Measurements from ENCODE around the gene GLRA2. TPM values are rescaled to one million over a fixed set of nuclear protein-coding genes. Genes with fewer than 3 reads are reported as not detected.

Gene GLRA2
- polyA plus RNA-seq, 1 donor: 1.0 TPM

GRCh38 chrX:14694611-14695010, 165.3 kb downstream of the GLRA2 start:
- DNase-seq: no peak
- H3K9me3 ChIP-seq (ENCODE audit: control insufficient read depth, low read depth, low read length): no peaks in the 10 kb centered on the region

DNA sequence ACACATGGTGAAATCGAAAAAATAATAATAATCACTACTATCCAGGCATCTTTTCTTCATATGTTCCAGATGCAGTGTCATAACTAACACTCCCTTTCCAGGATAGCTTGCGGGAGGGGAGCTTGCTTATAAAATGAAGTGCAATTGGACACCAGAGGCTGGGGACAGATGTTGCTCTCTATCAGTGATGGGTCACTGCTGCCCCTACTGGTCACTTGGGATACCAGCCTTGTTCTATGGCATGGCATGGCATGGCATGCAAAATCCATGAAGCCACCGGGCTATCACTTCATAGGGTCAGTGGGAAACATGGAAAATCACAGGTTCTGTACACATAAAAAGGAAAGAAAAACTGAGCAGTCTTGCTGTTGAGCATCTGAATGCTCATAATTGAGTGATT, 168.1 kb downstream of the GLRA2 start:
- no peaks in the 10 kb centered on the region for H3K9me3 ChIP-seq (ENCODE audit: control insufficient read depth, low read depth, low read length)
- no peaks in the 10 kb centered on the region for H3K36me3 ChIP-seq (ENCODE audit: control insufficient read depth, insufficient read depth, low read length)
- no peak for DNase-seq
- no peak overlapping the region for H3K4me3 ChIP-seq (ENCODE audit: low read length)
- no peaks in the 10 kb centered on the region for H3K4me1 ChIP-seq (ENCODE audit: control insufficient read depth, insufficient read depth, low read length)
- no CpG with 5 or more reads among the region's 3 CpGs for whole genome bisulfite sequencing (ENCODE audit: insufficient coverage, low lambda C conversion rate)
- no peak overlapping the region for H3K27ac ChIP-seq (ENCODE audit: low read length)
- no peaks in the 10 kb centered on the region for H3K27me3 ChIP-seq (ENCODE audit: control insufficient read depth, insufficient read depth, low read length)

More at GRCh38 chrX:14694611-14695010, 165.3 kb downstream of the GLRA2 start:
- Histone ChIP-seq H3K27ac (ENCODE audit: low read length) (no peak overlapping the region), H3K27me3 (ENCODE audit: control insufficient read depth, insufficient read depth, low read length) (no peaks in the 10 kb centered on the region), H3K4me1 (ENCODE audit: control insufficient read depth, insufficient read depth, low read length) (no peaks in the 10 kb centered on the region), H3K36me3 (ENCODE audit: control insufficient read depth, insufficient read depth, low read length) (no peaks in the 10 kb centered on the region), H3K4me3 (ENCODE audit: low read length) (no peak overlapping the region)
- WGBS (ENCODE audit: insufficient coverage, low lambda C conversion rate): no CpG with 5 or more reads among the region's 2 CpGs

- no peaks in the 10 kb centered on the region for H3K27me3 ChIP-seq (ENCODE audit: control insufficient read depth, insufficient read depth, low read length)
- H3K27ac ChIP-seq (ENCODE audit: low read length): peak overlapping the region; percentile 33
- peak; percentile 31 to 77 for DNase-seq
- 29% methylated on average over 1 of the region's 3 CpGs for WGBS (ENCODE audit: insufficient coverage, low lambda C conversion rate)
- H3K4me1 ChIP-seq (ENCODE audit: control insufficient read depth, insufficient read depth, low read length): no peaks in the 10 kb centered on the region
- H3K9me3 ChIP-seq (ENCODE audit: control insufficient read depth, low read depth, low read length): no peaks in the 10 kb centered on the region
- H3K4me3 ChIP-seq (ENCODE audit: low read length): no peak overlapping the region
- H3K36me3 ChIP-seq (ENCODE audit: control insufficient read depth, insufficient read depth, low read length): no peaks in the 10 kb centered on the region
These were observed 169.5 kb downstream of the GLRA2 start for GRCh38 chrX:14698790-14699189.

DNA sequence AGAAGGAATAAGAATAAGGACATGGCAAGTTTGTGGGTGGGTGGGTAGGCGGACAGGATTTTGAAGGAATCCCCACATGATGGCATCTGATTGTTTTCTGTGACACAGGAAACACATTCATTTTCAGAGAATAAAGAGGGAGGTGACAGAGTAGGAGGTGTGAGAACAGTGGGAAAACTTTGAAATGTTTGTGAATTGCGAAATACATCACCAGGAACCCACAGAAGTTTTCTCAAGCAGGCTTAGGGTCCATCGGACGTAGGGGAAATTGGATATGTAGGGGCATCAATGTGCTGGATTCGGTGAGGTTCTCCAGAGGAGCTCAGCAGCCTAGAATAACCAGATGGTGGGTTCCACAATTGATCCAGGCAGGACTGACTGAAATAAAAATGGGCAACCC, 171.6 kb downstream of the GLRA2 start:
- Histone ChIP-seq H3K27ac (ENCODE audit: low read length) (no peak overlapping the region), H3K4me3 (ENCODE audit: low read length) (no peak overlapping the region), H3K36me3 (ENCODE audit: control insufficient read depth, insufficient read depth, low read length) (no peaks in the 10 kb centered on the region), H3K27me3 (ENCODE audit: control insufficient read depth, insufficient read depth, low read length) (no peaks in the 10 kb centered on the region), H3K9me3 (ENCODE audit: control insufficient read depth, low read depth, low read length) (no peaks in the 10 kb centered on the region), H3K4me1 (ENCODE audit: control insufficient read depth, insufficient read depth, low read length) (no peaks in the 10 kb centered on the region)
- DNase-seq: no peak
- WGBS (ENCODE audit: insufficient coverage, low lambda C conversion rate): no CpG with 5 or more reads among the region's 5 CpGs

DNA sequence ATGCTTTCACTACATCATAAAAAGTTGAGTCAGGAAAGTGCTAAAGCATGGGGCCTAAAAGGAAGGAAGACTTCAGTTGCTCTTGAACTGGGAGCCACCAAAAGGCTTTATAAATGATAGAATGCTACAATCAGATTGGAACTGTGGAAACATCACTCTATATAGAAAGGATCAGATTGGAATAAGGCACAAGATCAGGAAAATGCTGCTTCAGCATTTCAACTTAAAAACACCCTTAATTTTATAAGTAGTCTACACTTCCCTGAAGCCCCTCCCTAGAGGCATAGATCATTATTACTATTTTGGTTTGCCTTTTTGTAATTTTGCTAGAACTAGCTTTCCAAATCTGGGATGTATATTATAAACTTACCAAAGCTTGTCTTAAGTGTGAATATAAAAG, 172.8 kb downstream of the GLRA2 start:
- Histone ChIP-seq H3K36me3 (ENCODE audit: control insufficient read depth, insufficient read depth, low read length) (no peaks in the 10 kb centered on the region), H3K4me3 (ENCODE audit: low read length) (no peak overlapping the region), H3K27me3 (ENCODE audit: control insufficient read depth, insufficient read depth, low read length) (no peaks in the 10 kb centered on the region), H3K27ac (ENCODE audit: low read length) (no peak overlapping the region), H3K4me1 (ENCODE audit: control insufficient read depth, insufficient read depth, low read length) (no peaks in the 10 kb centered on the region), H3K9me3 (ENCODE audit: control insufficient read depth, low read depth, low read length) (no peaks in the 10 kb centered on the region)
- no peak for DNase-seq

- WGBS (ENCODE audit: insufficient coverage, low lambda C conversion rate): 100% methylated on average over 1 of the region's 3 CpGs
- H3K27me3 ChIP-seq (ENCODE audit: control insufficient read depth, insufficient read depth, low read length): no peaks in the 10 kb centered on the region
- no peaks in the 10 kb centered on the region for H3K9me3 ChIP-seq (ENCODE audit: control insufficient read depth, low read depth, low read length)
- no peaks in the 10 kb centered on the region for H3K36me3 ChIP-seq (ENCODE audit: control insufficient read depth, insufficient read depth, low read length)
- DNase-seq: no peak
- H3K4me3 ChIP-seq (ENCODE audit: low read length): no peak overlapping the region
- no peak overlapping the region for H3K27ac ChIP-seq (ENCODE audit: low read length)
- no peaks in the 10 kb centered on the region for H3K4me1 ChIP-seq (ENCODE audit: control insufficient read depth, insufficient read depth, low read length)
These were observed 182.8 kb downstream of the GLRA2 start for GRCh38 chrX:14712096-14712495.

DNA sequence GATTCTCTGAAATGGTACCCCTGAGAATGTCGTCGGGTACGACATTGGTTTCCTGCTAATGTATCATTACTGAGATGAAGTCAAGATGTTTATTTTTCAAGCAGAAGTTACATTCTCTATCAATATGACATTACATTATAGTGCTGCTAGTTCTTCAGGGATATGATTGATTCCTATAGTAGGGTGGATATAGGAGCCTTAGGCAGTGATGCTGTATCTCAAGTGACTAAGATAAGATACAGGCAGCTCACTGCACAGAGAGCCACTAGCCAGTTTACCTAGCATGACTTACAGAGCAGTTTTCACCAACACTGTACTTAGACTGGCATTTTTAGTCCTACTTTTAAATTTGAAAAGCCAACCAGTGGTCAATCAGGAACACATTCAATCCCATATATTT, 188.6 kb downstream of the GLRA2 start:
- Histone ChIP-seq H3K27me3 (ENCODE audit: control insufficient read depth, insufficient read depth, low read length) (no peaks in the 10 kb centered on the region), H3K27ac (ENCODE audit: low read length) (no peak overlapping the region), H3K4me3 (ENCODE audit: low read length) (no peak overlapping the region), H3K9me3 (ENCODE audit: control insufficient read depth, low read depth, low read length) (no peaks in the 10 kb centered on the region), H3K4me1 (ENCODE audit: control insufficient read depth, insufficient read depth, low read length) (no peaks in the 10 kb centered on the region), H3K36me3 (ENCODE audit: control insufficient read depth, insufficient read depth, low read length) (no peaks in the 10 kb centered on the region)
- DNase-seq: no peak
- no CpG with 5 or more reads among the region's 3 CpGs for WGBS (ENCODE audit: insufficient coverage, low lambda C conversion rate)

DNA sequence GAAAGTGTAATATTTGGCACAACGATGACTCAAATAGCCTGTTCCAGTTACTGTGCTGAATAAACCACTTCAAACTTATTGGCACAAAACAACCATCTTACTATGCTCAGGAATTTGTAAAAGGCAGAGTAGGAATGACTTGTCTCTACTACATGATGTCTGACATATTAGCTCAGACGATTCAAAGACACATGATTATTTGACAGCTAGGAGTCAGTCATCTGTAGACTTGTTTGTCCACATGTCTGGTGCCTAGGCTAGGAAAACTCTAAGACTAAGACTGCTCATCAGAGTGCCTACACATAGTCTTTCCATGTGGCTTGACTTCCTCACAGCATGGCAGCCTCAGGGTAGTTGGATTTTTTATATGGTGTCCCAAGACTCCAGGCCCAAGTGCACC, 189.1 kb downstream of the GLRA2 start:
- Histone ChIP-seq H3K27ac (ENCODE audit: low read length) (no peak overlapping the region), H3K36me3 (ENCODE audit: control insufficient read depth, insufficient read depth, low read length) (no peaks in the 10 kb centered on the region), H3K4me1 (ENCODE audit: control insufficient read depth, insufficient read depth, low read length) (no peaks in the 10 kb centered on the region), H3K9me3 (ENCODE audit: control insufficient read depth, low read depth, low read length) (no peaks in the 10 kb centered on the region), H3K4me3 (ENCODE audit: low read length) (no peak overlapping the region), H3K27me3 (ENCODE audit: control insufficient read depth, insufficient read depth, low read length) (no peaks in the 10 kb centered on the region)
- no peak for DNase-seq
- no CpG with 5 or more reads among the region's 2 CpGs for WGBS (ENCODE audit: insufficient coverage, low lambda C conversion rate)

GRCh38 chrX:14729058-14729457, 199.7 kb downstream of the GLRA2 start:
- no peaks in the 10 kb centered on the region for H3K4me1 ChIP-seq (ENCODE audit: control insufficient read depth, insufficient read depth, low read length)
- no peak overlapping the region for H3K4me3 ChIP-seq (ENCODE audit: low read length)
- no CpG with 5 or more reads among the region's 1 CpG for WGBS (ENCODE audit: insufficient coverage, low lambda C conversion rate)
- H3K9me3 ChIP-seq (ENCODE audit: control insufficient read depth, low read depth, low read length): no peaks in the 10 kb centered on the region
- DNase-seq: no peak
- H3K36me3 ChIP-seq (ENCODE audit: control insufficient read depth, insufficient read depth, low read length): no peaks in the 10 kb centered on the region
- no peaks in the 10 kb centered on the region for H3K27me3 ChIP-seq (ENCODE audit: control insufficient read depth, insufficient read depth, low read length)
- H3K27ac ChIP-seq (ENCODE audit: low read length): no peak overlapping the region

GRCh38 chrX:14738643-14739042, 209.3 kb downstream of the GLRA2 start:
- Histone ChIP-seq H3K36me3 (ENCODE audit: control insufficient read depth, insufficient read depth, low read length) (no peaks in the 10 kb centered on the region), H3K27me3 (ENCODE audit: control insufficient read depth, insufficient read depth, low read length) (no peaks in the 10 kb centered on the region), H3K27ac (ENCODE audit: low read length) (no peak overlapping the region), H3K4me3 (ENCODE audit: low read length) (no peak overlapping the region), H3K9me3 (ENCODE audit: control insufficient read depth, low read depth, low read length) (no peaks in the 10 kb centered on the region), H3K4me1 (ENCODE audit: control insufficient read depth, insufficient read depth, low read length) (no peaks in the 10 kb centered on the region)
- no peak for DNase-seq
- 100% methylated on average over 1 of the region's 4 CpGs for WGBS (ENCODE audit: insufficient coverage, low lambda C conversion rate)

- Histone ChIP-seq H3K27me3 (ENCODE audit: control insufficient read depth, insufficient read depth, low read length) (no peaks in the 10 kb centered on the region), H3K9me3 (ENCODE audit: control insufficient read depth, low read depth, low read length) (no peaks in the 10 kb centered on the region), H3K27ac (ENCODE audit: low read length) (no peak overlapping the region), H3K4me3 (ENCODE audit: low read length) (no peak overlapping the region), H3K4me1 (ENCODE audit: control insufficient read depth, insufficient read depth, low read length) (no peaks in the 10 kb centered on the region), H3K36me3 (ENCODE audit: control insufficient read depth, insufficient read depth, low read length) (no peaks in the 10 kb centered on the region)
- no peak for DNase-seq
- no CpG with 5 or more reads among the region's 4 CpGs for WGBS (ENCODE audit: insufficient coverage, low lambda C conversion rate)
These were observed 224.1 kb downstream of the GLRA2 start for GRCh38 chrX:14753441-14753840.
